GM23338 (cell line): Measurements from ENCODE around the gene FGF13. TPM values are rescaled to one million over a fixed set of nuclear protein-coding genes. Genes with fewer than 3 reads are reported as not detected.
A peak's percentile ranks its signal among the peaks of the same experiment; 100 is the strongest.

Experiments used
- ATAC-seq: fragments of 200-7000 bp; cut with Tn5 transposase; 3 replicates; pipeline ENCODE4 v1.9.1; 2020
- DNase-seq: peaks from one replicate; pipeline ENCODE4 v3.0.0-alpha.2; 2015; ENCODE audit warnings: low spot score
- H2AFZ ChIP-seq: fragments of 200-600 bp; sonication (generic); 2 replicates; pipeline ENCODE4 v1.8.0; 2016; ENCODE audit warnings: antibody characterized with exemption, mild to moderate bottlenecking, moderate library complexity
- H3F3A ChIP-seq: fragments of 200-600 bp; sonication (generic); replicated peaks from 2 replicates; pipeline ENCODE4 v1.8.0; 2017; ENCODE audit warnings: antibody characterized with exemption, mixed run types, low read depth
- H3K27ac ChIP-seq: fragments of 200-600 bp; sonication (generic); 2 replicates; pipeline ENCODE4 v1.6.1; 2016; ENCODE audit warnings: low read depth
- H3K27me3 ChIP-seq: fragments of 200-600 bp; sonication (generic); 2 replicates; pipeline ENCODE4 v1.8.0; 2016; ENCODE audit warnings: mild to moderate bottlenecking, mixed run types, moderate library complexity; ENCODE audit not compliant: insufficient read depth
- H3K36me3 ChIP-seq: fragments of 200-600 bp; sonication (generic); 2 replicates; pipeline ENCODE4 v1.8.0; 2016; ENCODE audit warnings: mild to moderate bottlenecking; ENCODE audit not compliant: insufficient read depth
- H3K4me1 ChIP-seq: fragments of 200-600 bp; sonication (generic); 2 replicates; pipeline ENCODE4 v1.8.0; 2016; ENCODE audit warnings: mild to moderate bottlenecking, moderate library complexity; ENCODE audit not compliant: insufficient read depth
- H3K4me2 ChIP-seq: fragments of 200-600 bp; sonication (generic); 2 replicates; pipeline ENCODE4 v1.7.1; 2017; ENCODE audit warnings: mixed run types
- H3K4me3 ChIP-seq: fragments of 200-600 bp; sonication (generic); 2 replicates; pipeline ENCODE4 v1.6.1; 2016; ENCODE audit warnings: mixed run types
- H3K79me2 ChIP-seq: fragments of 200-600 bp; sonication (generic); replicated peaks from 2 replicates; pipeline ENCODE4 v1.8.0; 2017; ENCODE audit warnings: mild to moderate bottlenecking; ENCODE audit not compliant: insufficient read depth
- H3K9me2 ChIP-seq: fragments of 200-600 bp; sonication (generic); 2 replicates; pipeline ENCODE4 v1.8.0; 2017; ENCODE audit not compliant: insufficient read depth
- H4K20me1 ChIP-seq: fragments of 200-600 bp; sonication (generic); replicated peaks from 2 replicates; pipeline ENCODE4 v1.8.0; 2017; ENCODE audit warnings: mild to moderate bottlenecking; ENCODE audit not compliant: insufficient read depth
- H3K27ac Mint-ChIP-seq: 2 replicates; pipeline ENCODE4 v1.8.0; 2020; ENCODE audit warnings: inconsistent platforms, mild to moderate bottlenecking, moderate library complexity, mixed read lengths
- H3K27me3 Mint-ChIP-seq: 3 replicates; pipeline ENCODE4 v1.8.0; 2022; ENCODE audit warnings: low read depth, mild to moderate bottlenecking, moderate library complexity, mixed read lengths, inconsistent platforms; ENCODE audit not compliant: insufficient read depth, poor library complexity
- H3K36me3 Mint-ChIP-seq: 3 replicates; pipeline ENCODE4 v1.8.0; 2021; ENCODE audit warnings: low read depth, mild to moderate bottlenecking, inconsistent platforms, moderate library complexity, mixed read lengths
- H3K4me1 Mint-ChIP-seq: 3 replicates; pipeline ENCODE4 v1.8.0; 2020; ENCODE audit warnings: mild to moderate bottlenecking, inconsistent platforms, mixed read lengths
- H3K4me3 Mint-ChIP-seq: 3 replicates; pipeline ENCODE4 v1.8.0; 2021; ENCODE audit warnings: moderate library complexity, mild to moderate bottlenecking, inconsistent platforms, mixed read lengths
- H3K9me3 Mint-ChIP-seq: 3 replicates; pipeline ENCODE4 v1.8.0; 2020; ENCODE audit warnings: moderate library complexity, mild to moderate bottlenecking, inconsistent platforms, mixed read lengths
- CREB1 ChIP-seq: fragments of 250-450 bp; sonication (Bioruptor Pico); IDR thresholded peaks from 2 replicates; pipeline ENCODE4 v1.5.0; 2020; ENCODE audit warnings: low read depth, mild to moderate bottlenecking, moderate library complexity
- EZH2 ChIP-seq: fragments of 200-600 bp; sonication (generic); IDR thresholded peaks from one replicate; pipeline ENCODE4 v1.8.0; 2017; ENCODE audit warnings: antibody characterized with exemption, mild to moderate bottlenecking, low read depth; ENCODE audit not compliant: unreplicated experiment
- EZH2phosphoT487 ChIP-seq: fragments of 200-600 bp; sonication (generic); IDR thresholded peaks from one replicate; pipeline ENCODE4 v1.8.1; 2018; ENCODE audit warnings: antibody characterized with exemption; ENCODE audit not compliant: unreplicated experiment
- JUNB ChIP-seq: IDR thresholded peaks from one replicate; pipeline ENCODE4 v1.6.1; 2016; ENCODE audit warnings: antibody characterized with exemption; ENCODE audit not compliant: unreplicated experiment
- NANOG ChIP-seq: IDR thresholded peaks from 2 replicates; pipeline ENCODE4 v1.6.1; 2016; ENCODE audit warnings: antibody characterized with exemption, borderline replicate concordance
- POLR2AphosphoS5 ChIP-seq: IDR thresholded peaks from 2 replicates; pipeline ENCODE4 v1.6.1; 2016; ENCODE audit warnings: antibody characterized with exemption, low read depth
- STAT1 ChIP-seq: IDR thresholded peaks from one replicate; pipeline ENCODE4 v1.6.1; 2016; ENCODE audit warnings: antibody characterized with exemption; ENCODE audit not compliant: unreplicated experiment
- ZNF114 ChIP-seq: fragments of 250-450 bp; sonication (Bioruptor Pico); IDR thresholded peaks from 2 replicates; pipeline ENCODE4 v1.5.0; 2020; ENCODE audit warnings: mild to moderate bottlenecking, moderate library complexity
- ZNF331 ChIP-seq: fragments of 250-450 bp; sonication (Bioruptor Pico); IDR thresholded peaks from 2 replicates; pipeline ENCODE4 v1.5.0; 2020; ENCODE audit warnings: low read depth, mild to moderate bottlenecking, moderate library complexity
- polyA plus RNA-seq: library from polyadenylated mRNA; unstranded; fragments of >200 nt; fragmentation: Nextera tagmentation; extraction: Ambion mirVana; gene quantifications from 2 replicates; pipeline ENCODE4 v1.2.1, GENCODE V29; 2016
- total RNA-seq: library from RNA; depleted of rRNA; stranded (reverse); fragments of >200 nt; shearing (Covaris generic); gene quantifications from 2 replicates; pipeline ENCODE4 v1.2.3, GENCODE V29; 2014
- TF ChIP-seq, protein P1 (sequence below): IDR thresholded peaks from one replicate; pipeline ENCODE4 v1.6.1; 2018; ENCODE audit warnings: antibody characterized with exemption; ENCODE audit not compliant: unreplicated experiment
- TF ChIP-seq, protein P2 (sequence below), 2 experiments: fragments of 200-600 bp in 1 of 2; sonication (generic) in 1 of 2; conservative IDR thresholded peaks; 2 replicates each; pipeline versions ENCODE4 v1.5.1 to v1.6.1; 2016 to 2017; ENCODE audit warnings: antibody characterized with exemption in 2 of 2, low read depth in 2 of 2, mild to moderate bottlenecking in 2 of 2, moderate library complexity in 1 of 2

The FGF13 gene
- total and polyA plus RNA-seq, 2 experiments from 2014 or later: 18.8 to 20.3 TPM

- no peak overlapping the region for H3K4me2 ChIP-seq
These were observed 47.1 kb downstream of the FGF13 start for GRCh38 chrX:138664466-138664865.

GRCh38 chrX:138664016-138664415 lies 47.5 kb downstream of the FGF13 start:
- Histone ChIP-seq H3K9me2 (no peaks in the 10 kb centered on the region), H3F3A (no peaks in the 10 kb centered on the region), H4K20me1 (no peaks in the 10 kb centered on the region), H3K36me3 (no peaks in the 10 kb centered on the region), H3K27ac (no peak overlapping the region), H2AFZ (no peak overlapping the region), H3K4me1 (peaks cover 23% of the 10 kb centered on the region), H3K4me3 (no peak overlapping the region), H3K27me3 (no peaks in the 10 kb centered on the region), H3K79me2 (no peaks in the 10 kb centered on the region), H3K4me2 (no peak overlapping the region)
- H3K27me3 Mint-ChIP-seq: peaks cover 2% of the 10 kb centered on the region
- no peaks in the 10 kb centered on the region for H3K36me3 Mint-ChIP-seq
- H3K4me1 Mint-ChIP-seq: peaks cover 20% of the 10 kb centered on the region
- no peak for DNase-seq
- no peak for ATAC-seq
- no peaks in the 10 kb centered on the region for H3K9me3 Mint-ChIP-seq
- H3K27ac Mint-ChIP-seq: peak overlapping the region; percentile 36; the same call in 1 of the 2 replicates
- H3K4me3 Mint-ChIP-seq: no peak overlapping the region
- TF ChIP-seq EZH2phosphoT487 (no peak), JUNB (no peak), POLR2AphosphoS5 (no peak), NANOG (no peak), ZNF331 (CRISPR knock-in tag) (no peak), CREB1 (CRISPR knock-in tag) (no peak), STAT1 (no peak), EZH2 (no peak), ZNF114 (CRISPR knock-in tag) (no peak)
- TF ChIP-seq, protein P1, sequence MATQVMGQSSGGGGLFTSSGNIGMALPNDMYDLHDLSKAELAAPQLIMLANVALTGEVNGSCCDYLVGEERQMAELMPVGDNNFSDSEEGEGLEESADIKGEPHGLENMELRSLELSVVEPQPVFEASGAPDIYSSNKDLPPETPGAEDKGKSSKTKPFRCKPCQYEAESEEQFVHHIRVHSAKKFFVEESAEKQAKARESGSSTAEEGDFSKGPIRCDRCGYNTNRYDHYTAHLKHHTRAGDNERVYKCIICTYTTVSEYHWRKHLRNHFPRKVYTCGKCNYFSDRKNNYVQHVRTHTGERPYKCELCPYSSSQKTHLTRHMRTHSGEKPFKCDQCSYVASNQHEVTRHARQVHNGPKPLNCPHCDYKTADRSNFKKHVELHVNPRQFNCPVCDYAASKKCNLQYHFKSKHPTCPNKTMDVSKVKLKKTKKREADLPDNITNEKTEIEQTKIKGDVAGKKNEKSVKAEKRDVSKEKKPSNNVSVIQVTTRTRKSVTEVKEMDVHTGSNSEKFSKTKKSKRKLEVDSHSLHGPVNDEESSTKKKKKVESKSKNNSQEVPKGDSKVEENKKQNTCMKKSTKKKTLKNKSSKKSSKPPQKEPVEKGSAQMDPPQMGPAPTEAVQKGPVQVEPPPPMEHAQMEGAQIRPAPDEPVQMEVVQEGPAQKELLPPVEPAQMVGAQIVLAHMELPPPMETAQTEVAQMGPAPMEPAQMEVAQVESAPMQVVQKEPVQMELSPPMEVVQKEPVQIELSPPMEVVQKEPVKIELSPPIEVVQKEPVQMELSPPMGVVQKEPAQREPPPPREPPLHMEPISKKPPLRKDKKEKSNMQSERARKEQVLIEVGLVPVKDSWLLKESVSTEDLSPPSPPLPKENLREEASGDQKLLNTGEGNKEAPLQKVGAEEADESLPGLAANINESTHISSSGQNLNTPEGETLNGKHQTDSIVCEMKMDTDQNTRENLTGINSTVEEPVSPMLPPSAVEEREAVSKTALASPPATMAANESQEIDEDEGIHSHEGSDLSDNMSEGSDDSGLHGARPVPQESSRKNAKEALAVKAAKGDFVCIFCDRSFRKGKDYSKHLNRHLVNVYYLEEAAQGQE: no peak
- TF ChIP-seq, protein P2, sequence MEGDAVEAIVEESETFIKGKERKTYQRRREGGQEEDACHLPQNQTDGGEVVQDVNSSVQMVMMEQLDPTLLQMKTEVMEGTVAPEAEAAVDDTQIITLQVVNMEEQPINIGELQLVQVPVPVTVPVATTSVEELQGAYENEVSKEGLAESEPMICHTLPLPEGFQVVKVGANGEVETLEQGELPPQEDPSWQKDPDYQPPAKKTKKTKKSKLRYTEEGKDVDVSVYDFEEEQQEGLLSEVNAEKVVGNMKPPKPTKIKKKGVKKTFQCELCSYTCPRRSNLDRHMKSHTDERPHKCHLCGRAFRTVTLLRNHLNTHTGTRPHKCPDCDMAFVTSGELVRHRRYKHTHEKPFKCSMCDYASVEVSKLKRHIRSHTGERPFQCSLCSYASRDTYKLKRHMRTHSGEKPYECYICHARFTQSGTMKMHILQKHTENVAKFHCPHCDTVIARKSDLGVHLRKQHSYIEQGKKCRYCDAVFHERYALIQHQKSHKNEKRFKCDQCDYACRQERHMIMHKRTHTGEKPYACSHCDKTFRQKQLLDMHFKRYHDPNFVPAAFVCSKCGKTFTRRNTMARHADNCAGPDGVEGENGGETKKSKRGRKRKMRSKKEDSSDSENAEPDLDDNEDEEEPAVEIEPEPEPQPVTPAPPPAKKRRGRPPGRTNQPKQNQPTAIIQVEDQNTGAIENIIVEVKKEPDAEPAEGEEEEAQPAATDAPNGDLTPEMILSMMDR (conservative IDR thresholded peaks at IDR 0.05; ENCODE audit: low read depth in 2 of 2): no peak

More at GRCh38 chrX:138664466-138664865, 47.1 kb downstream of the FGF13 start:
- Histone ChIP-seq H3K27me3 (no peaks in the 10 kb centered on the region), H2AFZ (no peak overlapping the region), H3K4me3 (no peak overlapping the region), H3K79me2 (no peaks in the 10 kb centered on the region), H3F3A (no peaks in the 10 kb centered on the region), H3K36me3 (no peaks in the 10 kb centered on the region), H3K9me2 (no peaks in the 10 kb centered on the region), H3K4me1 (peaks cover 27% of the 10 kb centered on the region), H4K20me1 (no peaks in the 10 kb centered on the region), H3K27ac (no peak overlapping the region)
- DNase-seq (no peak), ATAC-seq (no peak)
- Mint-ChIP-seq H3K36me3 (no peaks in the 10 kb centered on the region), H3K27ac (peak overlapping the region; percentile 36; the same call in 1 of the 2 replicates), H3K27me3 (peaks cover 2% of the 10 kb centered on the region), H3K9me3 (no peaks in the 10 kb centered on the region), H3K4me3 (no peak overlapping the region), H3K4me1 (peaks cover 23% of the 10 kb centered on the region)
- no peak for TF ChIP-seq NANOG
- TF ChIP-seq, protein P1: no peak
